ENCODE data around the gene COL18A1.
"Not testable (repeated sequence)": the region's sequence is repeated elsewhere in the genome, so short reads cannot be mapped to it uniquely, and the experiment has no call there.

The COL18A1 gene

GRCh38 chr21:45494851-45495680 lies 90.1 kb downstream of the COL18A1 start:
- no peak for DNase-seq (ENCODE audit: low read depth)

- DNase-seq (ENCODE audit: low read depth): no peak
Observed at GRCh38 chr21:45496151-45496967, 91.4 kb downstream of the COL18A1 start.

GRCh38 chr21:45496968-45497845 lies 92.2 kb downstream of the COL18A1 start:
- no peak for DNase-seq (ENCODE audit: low read depth)

DNA sequence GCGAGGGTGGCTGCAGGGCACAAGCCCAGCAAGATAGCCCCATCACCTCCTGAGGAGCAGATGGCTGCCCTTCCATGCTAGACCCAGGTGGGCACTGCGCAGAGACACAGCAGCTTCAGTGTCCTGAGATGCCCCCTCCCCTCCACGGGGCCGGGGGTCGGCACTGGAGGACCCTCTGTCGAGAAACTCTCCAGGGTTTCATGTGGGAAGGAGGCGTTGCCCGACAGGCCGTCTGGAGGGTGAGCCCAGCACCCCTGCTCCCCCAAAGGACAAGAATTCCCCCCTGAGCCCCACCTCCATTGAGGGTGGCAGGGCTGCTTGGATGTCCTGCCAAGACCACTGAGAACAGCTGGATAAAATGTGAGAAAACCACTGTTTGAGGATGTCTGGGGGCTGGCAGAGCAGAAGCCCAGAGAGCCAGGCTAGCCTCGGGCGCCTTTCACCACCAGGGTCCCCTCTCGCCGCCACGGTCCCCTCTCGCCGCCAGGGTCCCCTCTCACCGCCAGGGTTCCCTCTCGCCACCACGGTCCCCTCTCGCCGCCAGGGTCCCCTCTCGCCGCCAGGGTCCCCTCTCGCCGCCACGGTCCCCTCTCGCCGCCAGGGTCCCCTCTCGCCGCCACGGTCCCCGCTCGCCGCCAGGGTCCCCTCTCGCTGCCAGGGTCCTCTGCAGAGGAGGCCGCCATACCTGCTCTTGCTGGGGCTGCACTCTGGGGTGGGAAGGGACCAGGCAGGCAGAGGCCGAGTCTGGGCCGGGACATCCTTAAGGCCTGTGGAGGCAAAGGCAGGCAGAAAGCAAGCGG lies 93.1 kb downstream of the COL18A1 start:
- DNase-seq (ENCODE audit: low read depth): no peak

DNA sequence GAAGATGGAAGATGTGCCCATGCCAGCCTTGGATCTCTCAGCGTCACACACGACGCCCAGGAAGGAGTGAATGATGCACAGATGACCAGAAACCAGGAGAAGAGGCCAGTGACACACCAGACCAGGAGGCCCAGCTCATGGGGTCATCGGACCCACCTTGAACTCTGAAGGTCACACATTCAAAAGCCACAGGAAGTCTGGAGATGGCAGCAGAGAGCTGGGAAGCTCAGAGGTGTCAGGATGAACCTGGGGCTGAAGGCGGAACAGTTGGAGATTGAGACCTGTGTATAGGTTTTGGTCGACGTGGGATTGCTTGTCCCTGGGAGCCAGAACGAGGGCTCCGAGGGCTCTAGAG lies 93.7 kb downstream of the COL18A1 start:
- no peak for DNase-seq (ENCODE audit: low read depth)

DNA sequence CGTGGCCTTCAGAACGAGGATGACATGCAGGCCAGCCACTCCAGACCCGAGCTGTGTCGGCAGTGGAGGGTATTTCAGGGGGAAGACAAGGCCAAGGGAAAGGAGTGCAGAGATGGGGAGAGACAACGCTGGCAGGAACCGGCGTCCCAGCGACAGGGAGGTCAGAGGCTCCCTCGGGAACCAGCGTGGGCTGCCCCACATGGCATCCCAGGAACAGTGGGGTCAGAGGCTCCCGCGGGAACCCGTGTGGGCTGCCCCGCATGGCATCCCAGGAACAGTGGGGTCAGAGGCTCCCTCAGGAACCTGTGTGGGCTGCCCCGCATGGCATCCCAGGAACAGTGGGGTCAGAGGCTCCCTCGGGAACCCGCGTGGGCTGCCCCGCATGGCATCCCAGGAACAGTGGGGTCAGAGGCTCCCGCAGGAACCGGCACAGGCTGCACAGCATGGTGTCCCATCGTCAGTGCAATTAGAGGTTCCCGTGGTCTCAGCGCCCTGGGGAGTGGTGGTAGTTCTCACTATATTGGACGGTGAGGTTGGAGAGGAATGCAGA lies 94.3 kb downstream of the COL18A1 start:
- DNase-seq (ENCODE audit: low read depth): no peak

DNA sequence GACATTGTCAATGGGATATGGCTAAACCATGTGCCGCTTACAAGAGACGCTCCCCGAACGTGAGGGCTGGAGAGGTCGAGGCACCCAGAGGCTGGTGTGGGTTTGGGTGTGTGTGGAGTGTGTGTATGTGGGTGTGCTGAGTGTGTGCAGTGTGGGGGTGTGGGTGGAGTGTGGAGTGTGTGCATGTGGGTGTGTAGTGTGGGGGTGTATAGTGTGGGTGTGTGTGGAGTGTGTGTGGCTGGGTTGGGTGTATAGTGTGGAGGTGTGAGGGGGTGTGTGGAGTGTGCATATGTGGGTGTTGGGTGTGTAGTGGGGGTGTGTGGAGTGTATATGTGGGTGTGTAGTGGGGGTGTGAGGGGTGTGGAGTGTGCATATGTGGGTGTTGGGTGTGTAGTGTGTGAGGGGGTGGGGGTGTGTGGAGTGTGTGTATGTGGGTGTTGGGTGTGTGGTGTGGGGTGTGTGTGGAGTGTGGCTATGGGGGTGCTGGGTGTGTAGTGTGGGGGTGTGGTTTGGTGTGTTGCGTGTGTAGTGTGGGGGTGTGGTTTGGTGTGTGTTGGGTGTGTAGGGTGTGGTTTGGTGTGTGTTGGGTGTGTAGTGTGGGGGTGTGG lies 95.1 kb downstream of the COL18A1 start:
- DNase-seq (ENCODE audit: low read depth): no peak

DNA sequence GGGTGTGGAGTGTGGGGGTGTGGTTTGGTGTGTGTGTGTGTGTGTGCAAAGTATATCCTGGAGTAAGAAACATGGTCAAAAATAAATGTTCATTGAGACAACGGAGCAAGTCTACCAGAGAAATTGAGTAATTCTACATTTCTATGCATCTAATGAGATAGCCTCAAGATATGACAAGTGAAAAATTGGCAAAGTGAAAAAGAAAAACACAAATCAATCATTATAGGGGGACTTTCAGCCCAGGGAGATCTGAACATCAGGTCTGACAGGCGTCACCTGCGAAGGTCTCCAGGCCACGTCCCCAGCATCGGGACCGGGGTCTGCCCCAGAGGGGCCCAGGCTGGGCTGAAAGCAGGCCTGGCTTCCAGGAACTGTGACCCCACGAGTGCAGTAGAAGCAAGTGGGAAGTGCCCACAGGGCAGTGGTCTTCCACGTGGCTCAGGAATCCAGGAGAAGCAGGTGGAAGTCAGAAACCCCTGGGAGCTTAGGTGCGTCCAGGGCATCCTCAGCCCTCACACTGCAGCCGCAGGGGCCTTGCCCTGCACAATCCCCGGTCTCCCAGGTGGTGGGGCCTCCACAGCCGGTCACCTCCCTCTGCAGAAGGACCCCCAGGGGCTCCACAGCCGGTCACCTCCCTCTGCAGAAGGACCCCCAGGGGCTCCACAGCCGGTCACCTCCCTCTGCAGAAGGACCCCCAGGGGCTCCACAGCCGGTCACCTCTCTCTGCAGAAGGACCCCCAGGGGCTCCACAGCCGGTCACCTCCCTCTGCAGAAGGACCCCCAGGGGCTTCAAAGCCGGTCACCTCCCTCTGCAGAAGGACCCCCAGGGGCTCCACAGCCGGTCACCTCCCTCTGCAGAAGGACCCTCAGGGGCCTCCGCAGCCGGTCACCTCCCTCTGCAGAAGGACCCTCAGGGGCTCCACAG lies 96.4 kb downstream of the COL18A1 start:
- DNase-seq (ENCODE audit: low read depth): not testable (repeated sequence)

GRCh38 chr21:45502006-45502345 lies 97.0 kb downstream of the COL18A1 start:
- DNase-seq (ENCODE audit: low read depth): no peak

GRCh38 chr21:45502600-45502999 lies 97.6 kb downstream of the COL18A1 start:
- no peak for DNase-seq (ENCODE audit: low read depth)

DNA sequence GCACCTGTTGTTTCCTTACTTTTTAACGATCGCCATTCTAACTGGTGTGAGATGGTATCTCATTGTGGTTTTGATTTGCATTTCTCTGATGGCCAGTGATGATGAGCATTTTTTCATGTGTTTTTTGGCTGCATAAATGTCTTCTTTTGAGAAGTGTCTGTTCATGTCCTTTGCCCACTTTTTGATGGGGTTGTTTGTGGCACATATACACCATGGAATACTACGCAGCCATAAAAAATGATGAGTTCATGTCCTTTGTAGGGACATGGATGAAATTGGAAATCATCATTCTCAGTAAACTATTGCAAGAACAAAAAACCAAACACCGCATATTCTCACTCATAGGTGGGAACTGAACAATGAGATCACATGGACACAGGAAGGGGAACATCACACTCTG lies 98.3 kb downstream of the COL18A1 start:
- DNase-seq (ENCODE audit: low read depth): not testable (repeated sequence)

GRCh38 chr21:45504021-45504515 lies 99.1 kb downstream of the COL18A1 start:
- no peak for DNase-seq (ENCODE audit: low read depth)

DNA sequence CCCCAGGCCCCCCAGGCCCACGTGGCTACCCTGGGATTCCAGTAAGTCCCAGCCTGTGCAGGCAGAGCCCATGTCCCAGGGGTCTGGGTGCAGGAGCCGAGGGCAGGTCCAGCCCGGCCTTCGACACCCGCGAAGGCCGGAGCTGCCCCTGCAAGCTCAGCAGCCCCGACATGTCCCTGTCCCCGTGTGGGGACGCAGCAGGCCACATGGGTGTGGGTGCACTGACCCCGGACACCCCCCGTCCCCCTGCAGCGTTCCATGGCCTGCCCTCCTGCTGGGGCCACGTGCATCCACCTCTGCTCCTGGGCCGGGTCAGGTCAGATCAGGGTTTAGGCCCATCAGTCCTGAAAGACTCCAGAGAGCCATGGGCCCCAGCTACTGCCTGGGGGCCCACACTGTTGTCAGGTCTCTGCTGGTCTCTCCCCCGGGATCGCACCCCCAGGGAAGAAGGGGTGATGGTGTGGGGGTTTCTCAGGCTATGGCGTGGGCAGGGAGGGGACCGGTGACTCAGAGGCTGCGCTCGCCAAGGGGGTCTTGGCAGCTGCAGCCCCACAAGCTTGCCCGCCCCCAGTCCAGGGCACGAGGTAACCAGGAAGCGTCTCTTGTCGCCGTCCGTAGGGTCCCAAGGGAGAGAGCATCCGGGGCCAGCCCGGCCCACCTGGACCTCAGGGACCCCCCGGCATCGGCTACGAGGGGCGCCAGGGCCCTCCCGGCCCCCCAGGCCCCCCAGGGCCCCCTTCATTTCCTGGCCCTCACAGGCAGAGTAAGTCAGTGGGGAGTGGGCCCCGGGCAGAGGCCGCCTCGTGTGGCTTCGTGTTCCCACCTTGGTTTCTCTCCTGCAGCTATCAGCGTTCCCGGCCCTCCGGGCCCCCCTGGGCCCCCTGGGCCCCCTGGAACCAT lies 99.8 kb downstream of the COL18A1 start:
- DNase-seq (ENCODE audit: low read depth): no peak

GRCh38 chr21:45505416-45506021 lies 100.6 kb downstream of the COL18A1 start:
- no peak for DNase-seq (ENCODE audit: low read depth)

GRCh38 chr21:45506241-45506817 lies 101.4 kb downstream of the COL18A1 start:
- DNase-seq (ENCODE audit: low read depth): no peak

- no peak for DNase-seq (ENCODE audit: low read depth)
Observed at GRCh38 chr21:45506836-45507522, 102.0 kb downstream of the COL18A1 start.

- no peak for DNase-seq (ENCODE audit: low read depth)
Observed at GRCh38 chr21:45507523-45507875, 102.5 kb downstream of the COL18A1 start.
